Naive thymus-derived CD8-positive, alpha-beta T cell (primary cell): ENCODE measurements around the gene DPP6. TPM values are rescaled to one million over a fixed set of nuclear protein-coding genes. Genes with fewer than 3 reads are reported as not detected.
A peak's percentile ranks its signal among the peaks of the same experiment; 100 is the strongest.

ENCODE experiments used
- ATAC-seq, 2 donors: fragments of 150-1000 bp; cut with Tn5 transposase in 1 of 2; sonication (Bioruptor Pico), chemical (Tn5 transposase) in 1 of 2; 1 replicate in 1 of 2; 2 replicates in 1 of 2; pipeline ENCODE4 v1.10.0; 2021; ENCODE audit warnings: mild to moderate bottlenecking in 2 of 2, moderate library complexity in 2 of 2
- POLR2A ChIA-PET: fragments of 350-600 bp; sonication (Branson Sonifier 250); formaldehyde crosslinking; loops from one replicate; lab custom pipeline; 2021; ENCODE audit warnings: antibody characterized with exemption; lab: Charles Lee
- DNase-seq, 10 donors: peaks; one replicate each; pipeline versions ENCODE4 v3.0.0 to v3.0.0-alpha.2; 2020 to 2022
- H3K27ac Mint-ChIP-seq, 10 donors: one replicate each; pipeline ENCODE4 v1.8.0; 2020 to 2022; ENCODE audit warnings: mild to moderate bottlenecking in 10 of 10, mixed read lengths in 10 of 10, moderate library complexity in 4 of 10, inconsistent platforms in 1 of 10
- H3K27me3 Mint-ChIP-seq, 5 donors: one replicate each; pipeline ENCODE4 v1.8.0; 2021 to 2022; ENCODE audit warnings: mixed read lengths in 5 of 5
- H3K36me3 Mint-ChIP-seq, 3 donors: one replicate each; pipeline ENCODE4 v1.8.0; 2020 to 2022; ENCODE audit warnings: mixed read lengths in 3 of 3, mild to moderate bottlenecking in 2 of 3, inconsistent platforms in 1 of 3
- H3K4me1 Mint-ChIP-seq, 4 donors: one replicate each; pipeline ENCODE4 v1.8.0; 2021 to 2022; ENCODE audit warnings: mixed read lengths in 4 of 4
- H3K4me3 Mint-ChIP-seq, 10 donors: one replicate each; pipeline ENCODE4 v1.8.0; 2020 to 2022; ENCODE audit warnings: mild to moderate bottlenecking in 10 of 10, mixed read lengths in 10 of 10, moderate library complexity in 6 of 10, inconsistent platforms in 1 of 10
- H3K9me3 Mint-ChIP-seq, 9 donors: one replicate each; pipeline ENCODE4 v1.8.0; 2020 to 2022; ENCODE audit warnings: mixed read lengths in 9 of 9, mild to moderate bottlenecking in 3 of 9, inconsistent platforms in 1 of 9, moderate library complexity in 1 of 9
- polyA plus RNA-seq, 3 donors: library from polyadenylated mRNA; unstranded; fragments of 300-500 nt; fragmentation: Illumina TruSeq; gene quantifications; one replicate each; pipeline ENCODE4 v1.2.3, GENCODE V29; 2021
- total RNA-seq, 8 experiments: library from RNA in 2 of 8; stranded (reverse) in 2 of 8; gene quantifications; one replicate each; pipeline ENCODE4 v1.2.3 and lab custom pipeline; 2021 to 2026

DPP6 gene
- total and polyA plus RNA-seq, 5 experiments from 2014 or later = not detected

DNA sequence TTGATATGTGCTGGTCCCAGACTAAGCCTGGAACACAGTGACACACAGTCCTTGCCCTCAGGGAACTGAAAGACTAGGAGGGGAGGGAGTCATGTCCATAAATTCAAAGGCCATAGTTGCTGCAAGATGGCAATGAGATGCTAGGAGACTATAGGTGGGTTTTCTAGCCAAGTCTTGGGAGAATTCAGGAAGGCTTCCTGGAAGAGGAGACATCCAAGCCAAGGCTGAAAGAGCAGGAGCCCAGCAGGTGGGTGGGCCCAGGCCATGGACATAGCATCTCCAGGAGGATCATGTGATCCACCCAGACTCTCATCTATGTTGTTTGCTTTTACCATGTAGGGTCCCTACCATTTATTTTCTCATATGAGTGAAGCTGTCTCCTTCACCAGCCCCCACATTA is 335.1 kb downstream of the DPP6 start:
- Mint-ChIP-seq H3K4me3 (no peak overlapping the region), H3K36me3 (no peaks in the 10 kb centered on the region), H3K4me1 (no peaks in the 10 kb centered on the region), H3K27ac (no peak overlapping the region), H3K27me3 (peaks cover 0 to 10% (median 0%) of the 10 kb centered on the region in 5 donors), H3K9me3 (peaks cover 2 to 23% (median 8%) of the 10 kb centered on the region in 9 donors)
- ATAC-seq = no peak
- DNase-seq = no peak
- POLR2A ChIA-PET = no interaction called here

DNA sequence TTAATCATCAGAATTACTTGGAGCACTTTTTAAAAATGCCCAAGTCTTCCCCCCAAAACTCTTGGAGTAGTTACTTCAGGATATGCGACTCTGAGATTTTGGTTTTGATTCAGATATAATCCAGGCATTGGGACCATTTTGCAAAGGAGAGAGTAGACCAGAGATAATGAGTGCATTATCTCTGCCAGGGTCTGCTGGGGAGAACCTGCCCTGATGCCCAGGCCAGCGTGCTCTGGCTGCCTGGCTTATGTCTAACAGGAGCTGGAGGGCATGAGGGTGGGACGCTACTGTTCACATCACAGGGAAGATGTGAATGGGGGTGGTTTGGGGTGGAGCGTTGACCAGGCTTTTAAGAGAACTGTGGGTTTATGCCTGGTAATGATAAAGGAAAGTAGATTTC is 336.2 kb downstream of the DPP6 start:
- Mint-ChIP-seq H3K27me3 (peaks cover 0 to 10% (median 0%) of the 10 kb centered on the region in 5 donors), H3K27ac (peak overlapping the region in 1 of 10 donors; percentile 39)
- POLR2A ChIA-PET = no interaction called here

DNA sequence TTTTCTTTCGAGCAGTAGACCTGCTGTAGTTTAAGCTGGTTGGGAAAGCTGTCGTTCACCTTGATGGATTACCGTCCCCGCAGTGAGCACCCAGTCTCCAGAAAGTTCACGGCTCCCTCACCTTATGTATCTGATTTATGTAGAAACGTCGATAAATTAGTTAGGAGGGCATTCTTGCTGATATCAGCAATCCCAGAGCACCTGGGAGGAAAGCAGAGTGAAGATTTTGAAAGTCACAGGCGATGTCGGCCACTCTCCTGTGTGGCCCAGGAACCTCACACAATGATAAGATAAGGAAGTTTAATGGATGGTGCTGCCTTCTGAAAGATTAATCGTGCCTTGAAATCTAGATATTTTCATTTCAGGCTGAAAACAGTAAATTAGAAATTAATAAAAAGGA is 336.8 kb downstream of the DPP6 start:
- Mint-ChIP-seq H3K9me3 (peaks cover 0 to 23% (median 8%) of the 10 kb centered on the region in 9 donors), H3K4me3 (no peak overlapping the region), H3K27me3 (peaks cover 0 to 10% (median 0%) of the 10 kb centered on the region in 5 donors), H3K36me3 (no peaks in the 10 kb centered on the region), H3K27ac (no peak overlapping the region), H3K4me1 (no peaks in the 10 kb centered on the region)
- ATAC-seq = no peak
- POLR2A ChIA-PET = no interaction called here
- DNase-seq = no peak

More for the DNA sequence above, 336.2 kb downstream of the DPP6 start:
- peaks cover 0 to 20% (median 8%) of the 10 kb centered on the region in 9 donors for H3K9me3 Mint-ChIP-seq
- no peak overlapping the region for H3K4me3 Mint-ChIP-seq
- ATAC-seq = no peak
- H3K36me3 Mint-ChIP-seq = no peaks in the 10 kb centered on the region
- DNase-seq = no peak
- no peaks in the 10 kb centered on the region for H3K4me1 Mint-ChIP-seq

DNA sequence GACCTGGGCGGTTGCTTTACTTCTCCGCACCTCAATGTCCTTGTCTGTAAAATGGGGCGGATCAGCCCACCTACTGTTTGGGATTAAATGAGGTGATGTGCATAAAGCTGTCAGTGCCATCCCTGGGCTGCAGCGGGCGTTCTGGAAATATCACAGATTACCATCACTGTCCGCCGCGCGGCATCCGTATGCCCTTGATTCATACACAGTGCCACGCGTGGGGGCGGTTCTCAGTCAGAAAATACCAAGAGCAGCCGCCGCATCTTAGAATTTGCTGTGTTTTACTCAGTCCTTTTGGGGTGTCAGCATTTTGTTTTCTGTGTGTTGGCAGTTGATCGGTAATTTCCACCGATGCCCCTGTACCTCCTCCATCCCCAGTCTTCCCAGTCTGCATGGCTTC is 338.8 kb downstream of the DPP6 start:
- H3K4me3 Mint-ChIP-seq = no peak overlapping the region
- no peak overlapping the region for H3K27ac Mint-ChIP-seq
- no peaks in the 10 kb centered on the region for H3K4me1 Mint-ChIP-seq
- H3K36me3 Mint-ChIP-seq = no peaks in the 10 kb centered on the region
- no peak for ATAC-seq
- peaks cover 0 to 10% (median 0%) of the 10 kb centered on the region in 5 donors for H3K27me3 Mint-ChIP-seq
- H3K9me3 Mint-ChIP-seq = peaks cover 2 to 26% (median 8%) of the 10 kb centered on the region in 9 donors
- no peak for DNase-seq
- POLR2A ChIA-PET = no interaction called here

DNA sequence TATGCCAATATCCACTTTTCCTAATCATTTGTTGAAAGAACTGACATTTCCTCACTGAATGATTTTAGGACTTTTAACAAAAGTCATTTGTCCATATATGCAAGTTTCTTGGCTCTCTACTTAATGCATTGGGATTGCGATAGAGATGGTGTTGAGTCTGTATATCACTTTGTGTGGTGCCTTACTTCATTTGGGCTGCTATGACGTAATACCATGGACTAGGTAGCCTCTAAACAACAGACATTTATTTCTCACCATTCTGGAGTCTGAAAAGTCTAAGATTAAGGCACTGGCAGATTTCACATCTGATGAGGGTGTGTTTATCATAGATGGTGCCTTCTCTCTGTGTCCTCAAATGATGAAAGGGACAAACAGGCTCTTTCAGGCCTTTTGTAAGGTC is 342.6 kb downstream of the DPP6 start:
- ATAC-seq (no peak), DNase-seq (no peak)
- POLR2A ChIA-PET = no interaction called here
- H3K9me3 Mint-ChIP-seq = peaks cover 0 to 21% (median 4%) of the 10 kb centered on the region in 9 donors
- no peaks in the 10 kb centered on the region for H3K4me1 Mint-ChIP-seq
- no peak overlapping the region for H3K4me3 Mint-ChIP-seq
- H3K27ac Mint-ChIP-seq = no peak overlapping the region
- peaks cover 0 to 8% (median 0%) of the 10 kb centered on the region in 5 donors for H3K27me3 Mint-ChIP-seq
- H3K36me3 Mint-ChIP-seq = peaks cover 0 to 6% (median 3%) of the 10 kb centered on the region in 3 donors

DNA sequence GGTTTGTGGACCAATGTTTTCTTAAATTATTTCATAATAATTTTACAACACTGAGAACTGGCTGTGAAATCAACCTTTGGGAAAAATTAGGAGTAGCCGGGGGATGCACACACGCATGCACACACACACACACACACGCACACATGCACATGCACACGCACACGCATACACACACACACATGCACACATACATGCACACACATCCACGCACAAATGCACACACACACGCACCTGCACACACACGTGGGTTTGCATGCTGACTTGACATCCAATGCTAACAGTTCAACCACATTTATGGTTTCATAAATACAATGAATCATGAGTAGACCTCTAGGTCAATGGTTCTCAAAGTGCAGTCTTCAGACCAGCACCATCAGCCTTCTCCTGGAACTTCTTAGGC is 354.1 kb downstream of the DPP6 start:
- H3K4me1 Mint-ChIP-seq = no peaks in the 10 kb centered on the region
- no peak for ATAC-seq

DNA sequence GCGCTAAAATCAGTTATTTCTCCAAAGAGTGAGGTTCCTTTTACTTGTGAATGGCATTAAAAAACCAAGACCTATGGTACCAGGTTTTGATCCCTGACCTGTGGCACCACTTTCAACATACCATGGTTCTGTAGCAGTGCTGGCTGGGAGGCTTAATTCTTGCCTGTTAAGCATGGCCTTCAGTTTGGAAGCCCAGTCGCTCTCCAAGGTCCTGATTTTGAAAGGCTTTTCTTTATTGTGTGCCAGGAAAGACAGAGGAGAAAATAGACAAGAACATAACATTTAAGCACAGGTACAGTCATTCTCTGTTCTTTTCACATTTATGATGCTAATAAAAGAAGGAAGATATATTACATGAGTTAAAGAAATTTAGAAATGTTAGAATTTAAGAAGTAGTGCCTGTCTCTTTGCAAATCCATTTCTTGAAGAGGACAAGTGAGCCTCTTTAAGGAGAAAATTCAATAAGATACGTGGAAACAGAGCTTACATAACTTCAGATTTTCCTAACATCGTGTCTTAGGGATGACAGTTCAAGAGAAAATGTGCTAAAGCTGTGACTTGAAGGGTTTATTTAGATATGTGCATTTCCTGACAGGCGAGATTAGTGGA is 357.6 kb downstream of the DPP6 start:
- DNase-seq (no peak), ATAC-seq (no peak)
- H3K4me3 Mint-ChIP-seq = no peak overlapping the region
- H3K9me3 Mint-ChIP-seq = peaks cover 0 to 13% (median 4%) of the 10 kb centered on the region in 9 donors
- H3K27ac Mint-ChIP-seq = no peak overlapping the region
- POLR2A ChIA-PET = no interaction called here
- H3K4me1 Mint-ChIP-seq = no peaks in the 10 kb centered on the region
- no peaks in the 10 kb centered on the region for H3K36me3 Mint-ChIP-seq
- no peaks in the 10 kb centered on the region for H3K27me3 Mint-ChIP-seq

More for the DNA sequence above, 354.1 kb downstream of the DPP6 start:
- DNase-seq = no peak
- Mint-ChIP-seq H3K9me3 (peaks cover 0 to 21% (median 6%) of the 10 kb centered on the region in 9 donors), H3K4me3 (no peak overlapping the region), H3K36me3 (no peaks in the 10 kb centered on the region), H3K27me3 (no peaks in the 10 kb centered on the region), H3K27ac (no peak overlapping the region)
- POLR2A ChIA-PET = no interaction called here

DNA sequence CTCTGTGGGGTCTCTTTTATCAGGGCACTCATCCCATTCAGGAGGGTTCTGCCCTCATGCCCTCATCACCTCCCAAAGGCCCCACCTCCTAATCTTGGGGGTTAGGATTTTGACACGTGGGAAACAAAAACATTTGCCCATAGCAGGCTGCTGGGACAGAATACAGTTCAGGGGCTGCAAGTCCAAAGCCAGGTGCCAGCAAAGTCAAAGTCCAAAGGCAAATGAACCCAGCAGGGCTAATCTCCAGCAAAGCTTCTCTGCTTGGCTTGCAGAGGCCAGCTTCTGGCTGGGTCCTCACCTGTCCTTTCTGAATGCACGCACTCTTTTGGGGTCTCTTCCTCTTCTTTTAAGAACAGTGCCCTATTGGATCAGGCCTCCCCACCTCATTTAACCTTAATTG is 359.9 kb downstream of the DPP6 start:
- no peak overlapping the region for H3K4me3 Mint-ChIP-seq
- H3K36me3 Mint-ChIP-seq = no peaks in the 10 kb centered on the region
- POLR2A ChIA-PET = no interaction called here
- DNase-seq = no peak
- H3K27me3 Mint-ChIP-seq = peaks cover 0 to 2% (median 0%) of the 10 kb centered on the region in 5 donors
- H3K27ac Mint-ChIP-seq = no peak overlapping the region
- ATAC-seq = no peak
- H3K4me1 Mint-ChIP-seq = no peaks in the 10 kb centered on the region
- H3K9me3 Mint-ChIP-seq = peaks cover 0 to 16% (median 2%) of the 10 kb centered on the region in 9 donors

DNA sequence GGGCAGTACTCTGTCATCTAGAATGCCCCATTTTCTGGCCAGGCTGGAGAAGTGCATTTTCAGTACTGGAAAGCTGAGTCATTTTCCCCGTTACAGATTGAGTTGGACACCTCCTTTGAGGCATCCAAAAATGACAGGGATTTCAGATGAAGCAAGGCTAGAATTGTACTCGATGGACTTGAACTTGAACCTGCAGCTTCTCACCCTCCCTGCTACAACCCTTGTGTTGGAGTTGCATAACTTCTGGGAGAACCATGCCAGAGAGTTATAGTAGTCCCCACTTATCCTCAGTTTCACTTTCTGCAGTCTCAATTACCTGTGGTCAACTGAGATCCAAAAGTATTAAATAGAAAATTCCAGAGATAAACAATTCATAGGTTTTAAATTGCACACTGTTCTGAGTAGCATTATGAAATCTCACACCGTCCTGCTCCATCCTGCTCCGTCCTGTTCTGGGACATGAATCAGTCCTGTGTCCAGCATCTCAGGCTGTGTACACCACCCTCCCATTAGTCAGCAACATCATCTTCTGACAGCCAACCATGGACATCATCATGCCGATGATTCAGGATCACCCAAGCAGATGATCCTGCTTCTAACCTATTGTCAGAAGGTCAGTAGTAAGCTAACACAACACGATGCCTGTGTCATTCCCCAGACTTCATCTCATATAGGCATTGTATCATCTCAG is 363.7 kb downstream of the DPP6 start:
- Mint-ChIP-seq H3K27me3 (peaks cover 0 to 2% (median 0%) of the 10 kb centered on the region in 5 donors), H3K9me3 (peaks cover 0 to 21% (median 0%) of the 10 kb centered on the region in 9 donors), H3K4me1 (no peaks in the 10 kb centered on the region), H3K27ac (no peak overlapping the region), H3K36me3 (no peaks in the 10 kb centered on the region), H3K4me3 (no peak overlapping the region)
- DNase-seq = no peak
- POLR2A ChIA-PET = no interaction called here
- ATAC-seq = no peak

DNA sequence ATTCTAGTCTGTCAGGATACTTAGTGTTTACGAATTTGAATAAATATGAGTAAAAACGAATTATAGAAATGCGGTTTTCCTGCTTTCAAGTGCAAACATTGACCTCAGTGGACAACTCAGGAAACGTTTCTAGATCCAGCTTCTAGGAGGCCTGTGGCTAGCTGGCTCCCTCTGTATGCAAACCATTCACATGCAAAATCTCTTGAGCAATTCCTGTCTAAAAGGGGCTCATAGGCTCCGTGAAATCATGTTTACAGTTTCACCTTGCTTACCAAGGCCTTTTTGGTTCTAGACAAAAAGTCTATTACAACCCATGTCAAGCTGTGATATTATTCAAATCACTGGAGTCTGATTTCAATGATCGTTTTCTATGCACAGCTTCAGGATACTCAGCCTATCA is 364.5 kb downstream of the DPP6 start:
- peaks cover 0 to 2% (median 0%) of the 10 kb centered on the region in 5 donors for H3K27me3 Mint-ChIP-seq
- H3K4me3 Mint-ChIP-seq = no peak overlapping the region
- no peak overlapping the region for H3K27ac Mint-ChIP-seq
- DNase-seq = no peak
- peaks cover 0 to 21% (median 0%) of the 10 kb centered on the region in 9 donors for H3K9me3 Mint-ChIP-seq
- no peak for ATAC-seq
- H3K4me1 Mint-ChIP-seq = no peaks in the 10 kb centered on the region
- H3K36me3 Mint-ChIP-seq = no peaks in the 10 kb centered on the region
- POLR2A ChIA-PET = no interaction called here

DNA sequence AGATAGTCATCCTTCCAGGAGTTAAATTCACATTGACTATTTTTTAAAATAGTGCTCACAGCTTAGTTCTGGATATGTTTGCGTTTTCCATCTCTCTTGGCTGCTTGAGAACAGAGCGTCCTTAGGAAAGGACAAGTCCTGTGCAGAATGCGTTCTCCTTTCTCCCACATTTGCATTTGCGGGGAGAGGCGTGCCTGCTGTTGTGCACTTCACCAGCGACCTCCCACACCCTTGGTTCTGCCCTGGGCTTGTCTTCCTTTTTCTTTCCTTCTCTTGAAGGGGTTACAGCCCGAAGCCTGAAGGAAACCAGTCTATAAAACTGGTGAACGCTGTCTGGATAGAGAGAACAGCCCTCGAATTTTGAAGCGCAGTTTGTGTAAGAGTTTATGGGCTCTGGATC is 367.1 kb downstream of the DPP6 start:
- H3K27me3 Mint-ChIP-seq = peaks cover 0 to 2% (median 0%) of the 10 kb centered on the region in 5 donors
- peaks cover 0 to 35% (median 0%) of the 10 kb centered on the region in 9 donors for H3K9me3 Mint-ChIP-seq
- ATAC-seq = no peak
- POLR2A ChIA-PET = no interaction called here
- H3K4me1 Mint-ChIP-seq = no peaks in the 10 kb centered on the region
- no peaks in the 10 kb centered on the region for H3K36me3 Mint-ChIP-seq
- no peak overlapping the region for H3K27ac Mint-ChIP-seq
- DNase-seq = no peak
- no peak overlapping the region for H3K4me3 Mint-ChIP-seq

DNA sequence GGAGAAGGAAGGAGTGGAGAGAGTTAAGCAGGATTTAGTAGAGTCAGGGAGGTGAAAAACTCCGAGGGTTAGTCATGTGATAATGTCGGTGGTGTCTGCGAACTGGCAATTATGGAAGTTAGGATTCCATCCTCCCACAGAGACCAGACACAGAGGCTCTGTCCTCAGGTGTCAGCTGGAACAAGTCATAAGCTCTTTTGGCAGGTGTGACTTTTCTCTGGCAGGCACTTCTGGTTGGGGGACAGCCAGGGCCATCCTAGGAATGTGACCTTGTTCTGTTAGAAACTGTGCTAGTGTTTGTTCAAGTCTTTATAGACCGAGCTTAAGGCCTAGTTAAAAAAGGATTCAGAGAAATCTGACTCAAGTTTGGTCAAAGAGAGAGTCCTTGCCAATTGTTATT is 371.0 kb downstream of the DPP6 start:
- no peak overlapping the region for H3K4me3 Mint-ChIP-seq
- H3K4me1 Mint-ChIP-seq = no peaks in the 10 kb centered on the region
- H3K27ac Mint-ChIP-seq = no peak overlapping the region
- peaks cover 0 to 25% (median under 1%) of the 10 kb centered on the region in 9 donors for H3K9me3 Mint-ChIP-seq
- DNase-seq (no peak), ATAC-seq (no peak)
- POLR2A ChIA-PET = no interaction called here
- H3K27me3 Mint-ChIP-seq = no peaks in the 10 kb centered on the region
- no peaks in the 10 kb centered on the region for H3K36me3 Mint-ChIP-seq

DNA sequence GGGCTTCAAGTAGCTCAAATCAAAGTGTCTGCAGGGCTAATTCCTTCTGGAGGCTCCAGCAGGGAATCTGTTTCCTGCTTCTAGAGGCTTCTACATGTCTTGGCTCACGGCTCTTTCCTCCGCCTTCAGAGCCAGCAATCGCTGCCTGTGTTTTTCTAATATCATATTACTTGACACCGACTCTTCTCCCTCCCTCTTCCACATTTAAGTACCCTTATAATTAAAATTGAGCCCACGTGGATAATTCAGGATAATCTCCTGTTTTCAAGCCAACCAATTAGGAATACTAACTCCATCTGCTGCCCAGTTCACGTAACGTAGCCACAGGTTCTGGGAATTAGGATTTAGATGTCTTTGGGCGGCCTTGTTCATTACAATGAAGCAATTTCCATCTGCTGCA is 372.2 kb downstream of the DPP6 start:
- Mint-ChIP-seq H3K27ac (no peak overlapping the region), H3K4me1 (no peaks in the 10 kb centered on the region), H3K27me3 (no peaks in the 10 kb centered on the region), H3K9me3 (peaks cover 0 to 30% (median 3%) of the 10 kb centered on the region in 9 donors), H3K36me3 (no peaks in the 10 kb centered on the region), H3K4me3 (no peak overlapping the region)
- DNase-seq (no peak), ATAC-seq (no peak)
- POLR2A ChIA-PET = no interaction called here
